Measurements from ENCODE around the gene LENEP. TPM values are rescaled to one million over a fixed set of nuclear protein-coding genes. Genes with fewer than 3 reads are reported as not detected.

LENEP gene
- polyA plus RNA-seq, 1 donor (not counting 4 experiments of a cell fraction or from before 2014, with no cell fraction given), result not detected

DNA sequence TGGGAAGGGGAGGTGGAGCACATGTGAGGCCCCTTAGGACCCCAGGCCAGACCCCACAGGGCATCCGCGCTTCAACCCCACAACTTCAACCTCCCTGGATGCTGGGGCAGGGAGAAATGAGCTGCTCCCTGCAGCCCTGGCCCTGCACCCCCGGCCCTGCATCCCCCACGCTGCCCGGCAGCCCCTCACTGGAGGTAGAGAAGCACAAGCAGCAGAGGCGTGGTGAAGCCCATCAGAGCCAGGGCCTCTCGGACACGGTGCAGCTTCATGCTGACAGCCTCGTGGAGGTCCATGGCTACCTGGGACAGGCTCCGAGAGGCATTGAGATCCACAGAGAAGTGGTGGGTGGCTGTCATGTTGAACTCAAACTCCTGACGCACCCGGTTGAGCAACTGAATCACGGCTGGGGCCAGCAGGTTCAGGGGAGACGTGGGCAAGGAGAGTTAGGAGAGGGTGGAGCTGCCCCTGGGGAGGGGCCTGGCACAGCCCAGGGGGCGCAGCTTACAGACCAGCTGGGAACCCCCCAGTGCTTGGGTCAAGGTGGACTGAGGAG is 36.9 kb downstream of the LENEP start:
- DNase-seq (ENCODE audit: low read depth, low spot score) (no peak), FAIRE-seq (no peak)
- Histone ChIP-seq H3K9ac (ENCODE audit: control insufficient read depth, extremely low read depth, insufficient read depth, low read length) (no peak overlapping the region), H4K20me1 (ENCODE audit: control insufficient read depth, extremely low read depth, insufficient read depth, low read length) (no peaks in the 10 kb centered on the region), H3K27me3 (ENCODE audit: control insufficient read depth, extremely low read depth, insufficient read depth, low read length) (no peaks in the 10 kb centered on the region), H3K4me2 (ENCODE audit: control insufficient read depth, extremely low read depth, insufficient read depth, low read depth, low read length) (no peak overlapping the region), H3K27ac (ENCODE audit: control insufficient read depth, insufficient read depth, low read length) (no peak overlapping the region), H3K4me3 (ENCODE audit: control insufficient read depth in 2 of 3, extremely low read depth in 1 of 3, insufficient read depth in 2 of 3, low read depth in 1 of 3, low read length in 3 of 3) (no peak overlapping the region), H3K9me3 (ENCODE audit: control insufficient read depth, low read depth, low read length) (no peaks in the 10 kb centered on the region), H3K36me3 (ENCODE audit: control insufficient read depth in 2 of 2, extremely low read depth in 1 of 2, insufficient read depth in 2 of 2, low read length in 2 of 2) (no peaks in the 10 kb centered on the region), H3K9me1 (ENCODE audit: control insufficient read depth, extremely low read depth, insufficient read depth, low read length) (no peaks in the 10 kb centered on the region), H3K79me2 (ENCODE audit: control insufficient read depth, insufficient read depth, low read length) (no peaks in the 10 kb centered on the region), H2AFZ (ENCODE audit: control insufficient read depth, low read length) (no peak overlapping the region), H3K4me1 (ENCODE audit: control insufficient read depth, extremely low read depth, insufficient read depth, low read length) (peaks cover 17% of the 10 kb centered on the region)
- dilution Hi-C loops (cut with MboI; ENCODE audit: extremely low pct_ligation_motif_present, low sequenced_read_pairs), result no loop called here
- TF ChIP-seq EZH2 (IDR thresholded peaks at IDR 0.05; ENCODE audit: low read length), result no peak
- TF ChIP-seq, protein P1, sequence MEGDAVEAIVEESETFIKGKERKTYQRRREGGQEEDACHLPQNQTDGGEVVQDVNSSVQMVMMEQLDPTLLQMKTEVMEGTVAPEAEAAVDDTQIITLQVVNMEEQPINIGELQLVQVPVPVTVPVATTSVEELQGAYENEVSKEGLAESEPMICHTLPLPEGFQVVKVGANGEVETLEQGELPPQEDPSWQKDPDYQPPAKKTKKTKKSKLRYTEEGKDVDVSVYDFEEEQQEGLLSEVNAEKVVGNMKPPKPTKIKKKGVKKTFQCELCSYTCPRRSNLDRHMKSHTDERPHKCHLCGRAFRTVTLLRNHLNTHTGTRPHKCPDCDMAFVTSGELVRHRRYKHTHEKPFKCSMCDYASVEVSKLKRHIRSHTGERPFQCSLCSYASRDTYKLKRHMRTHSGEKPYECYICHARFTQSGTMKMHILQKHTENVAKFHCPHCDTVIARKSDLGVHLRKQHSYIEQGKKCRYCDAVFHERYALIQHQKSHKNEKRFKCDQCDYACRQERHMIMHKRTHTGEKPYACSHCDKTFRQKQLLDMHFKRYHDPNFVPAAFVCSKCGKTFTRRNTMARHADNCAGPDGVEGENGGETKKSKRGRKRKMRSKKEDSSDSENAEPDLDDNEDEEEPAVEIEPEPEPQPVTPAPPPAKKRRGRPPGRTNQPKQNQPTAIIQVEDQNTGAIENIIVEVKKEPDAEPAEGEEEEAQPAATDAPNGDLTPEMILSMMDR (optimal IDR thresholded peaks at IDR 0.05 in 1 of 3, IDR thresholded peaks at IDR 0.05 in 1 of 3, conservative IDR thresholded peaks at IDR 0.05 in 1 of 3; ENCODE audit: extremely low read depth in 1 of 3, insufficient read depth in 2 of 3, low read length in 3 of 3), result no peak

DNA sequence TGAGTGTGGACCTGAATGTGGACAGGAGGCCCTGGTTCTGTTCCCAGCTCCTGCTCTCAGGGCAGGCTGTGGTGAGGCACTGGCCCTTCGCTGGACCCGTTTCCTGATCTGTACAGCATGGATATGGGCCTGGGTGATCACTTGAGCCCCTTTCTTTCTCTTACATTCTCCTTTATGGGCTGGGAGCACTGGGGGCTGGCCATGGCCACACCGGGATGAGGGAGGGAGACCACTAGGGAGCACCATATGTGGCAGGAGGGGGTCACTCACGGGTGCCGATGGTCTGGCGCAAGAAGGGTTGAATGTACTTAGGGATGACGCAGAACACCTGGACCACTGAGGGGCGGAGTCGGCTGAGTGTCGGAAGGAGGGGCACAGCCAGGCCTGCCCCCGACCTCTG is 37.5 kb downstream of the LENEP start:
- H3K9me3 ChIP-seq (ENCODE audit: control insufficient read depth, low read depth, low read length), result no peaks in the 10 kb centered on the region
- peaks cover 17% of the 10 kb centered on the region for H3K4me1 ChIP-seq (ENCODE audit: control insufficient read depth, extremely low read depth, insufficient read depth, low read length)
- H3K9me1 ChIP-seq (ENCODE audit: control insufficient read depth, extremely low read depth, insufficient read depth, low read length), result no peaks in the 10 kb centered on the region
- TF ChIP-seq EZH2 (IDR thresholded peaks at IDR 0.05; ENCODE audit: low read length), result no peak
- TF ChIP-seq, protein P1 (optimal IDR thresholded peaks at IDR 0.05 in 1 of 3, IDR thresholded peaks at IDR 0.05 in 1 of 3, conservative IDR thresholded peaks at IDR 0.05 in 1 of 3; ENCODE audit: extremely low read depth in 1 of 3, insufficient read depth in 2 of 3, low read length in 3 of 3), result no peak
- no peaks in the 10 kb centered on the region for H3K79me2 ChIP-seq (ENCODE audit: control insufficient read depth, insufficient read depth, low read length)
- FAIRE-seq, result no peak
- H4K20me1 ChIP-seq (ENCODE audit: control insufficient read depth, extremely low read depth, insufficient read depth, low read length), result no peaks in the 10 kb centered on the region
- H3K9ac ChIP-seq (ENCODE audit: control insufficient read depth, extremely low read depth, insufficient read depth, low read length), result no peak overlapping the region
- H2AFZ ChIP-seq (ENCODE audit: control insufficient read depth, low read length), result no peak overlapping the region
- no peak overlapping the region for H3K4me2 ChIP-seq (ENCODE audit: control insufficient read depth, extremely low read depth, insufficient read depth, low read depth, low read length)
- dilution Hi-C loops (cut with MboI; ENCODE audit: extremely low pct_ligation_motif_present, low sequenced_read_pairs), result no loop called here
- no peak overlapping the region for H3K4me3 ChIP-seq (ENCODE audit: control insufficient read depth in 2 of 3, extremely low read depth in 1 of 3, insufficient read depth in 2 of 3, low read depth in 1 of 3, low read length in 3 of 3)
- H3K27me3 ChIP-seq (ENCODE audit: control insufficient read depth, extremely low read depth, insufficient read depth, low read length), result no peaks in the 10 kb centered on the region
- no peak overlapping the region for H3K27ac ChIP-seq (ENCODE audit: control insufficient read depth, insufficient read depth, low read length)
- no peak for DNase-seq (ENCODE audit: low read depth, low spot score)
- H3K36me3 ChIP-seq (ENCODE audit: control insufficient read depth in 2 of 2, extremely low read depth in 1 of 2, insufficient read depth in 2 of 2, low read length in 2 of 2), result no peaks in the 10 kb centered on the region

Data from keratinocyte (primary cell).